ENCODE data around the gene MMP11. TPM values are rescaled to one million over a fixed set of nuclear protein-coding genes. Genes with fewer than 3 reads are reported as not detected.

MMP11 gene
- polyA plus RNA-seq, 3 donors from 2014 or later: 0.76 to 1.7 (median 1.2) TPM

- no peak overlapping the region for H3K27ac Mint-ChIP-seq
- H3K36me3 Mint-ChIP-seq: peaks cover 14 to 58% (median 31%) of the 10 kb centered on the region in 3 donors
- peaks cover 0 to 5% (median 0%) of the 10 kb centered on the region in 3 donors for H3K27me3 Mint-ChIP-seq (ENCODE audit: low read depth in 3 of 3)
- no peak for DNase-seq
- no peaks in the 10 kb centered on the region for H3K9me3 Mint-ChIP-seq
- H3K4me1 Mint-ChIP-seq: no peaks in the 10 kb centered on the region
- no peak overlapping the region for H3K4me3 Mint-ChIP-seq
Measured at GRCh38 chr22:23804781-23805291, 32.2 kb downstream of the MMP11 start.

- no peak overlapping the region for H3K4me3 Mint-ChIP-seq
- H3K36me3 Mint-ChIP-seq: peaks cover 20 to 51% (median 25%) of the 10 kb centered on the region in 3 donors
- no peaks in the 10 kb centered on the region for H3K4me1 Mint-ChIP-seq
- no peak for DNase-seq
- H3K27ac Mint-ChIP-seq: no peak overlapping the region
- no peaks in the 10 kb centered on the region for H3K9me3 Mint-ChIP-seq
- H3K27me3 Mint-ChIP-seq (ENCODE audit: low read depth in 3 of 3): peaks cover 0 to 2% (median 0%) of the 10 kb centered on the region in 3 donors
Measured at GRCh38 chr22:23806837-23807236, 34.2 kb downstream of the MMP11 start.

GRCh38 chr22:23812378-23812777 lies 39.7 kb downstream of the MMP11 start:
- DNase-seq: no peak
- Mint-ChIP-seq H3K36me3 (peaks cover 10 to 27% (median 18%) of the 10 kb centered on the region in 3 donors), H3K27ac (no peak overlapping the region)

GRCh38 chr22:23815541-23816155 lies 43.0 kb downstream of the MMP11 start:
- Mint-ChIP-seq H3K4me3 (no peak overlapping the region), H3K36me3 (peaks cover 7 to 38% (median 17%) of the 10 kb centered on the region in 3 donors), H3K27me3 (ENCODE audit: low read depth in 3 of 3) (peaks cover 0 to 3% (median 0%) of the 10 kb centered on the region in 3 donors), H3K27ac (peak overlapping the region in 1 of 6 donors; percentile 21), H3K9me3 (no peaks in the 10 kb centered on the region), H3K4me1 (no peaks in the 10 kb centered on the region)
- no peak for DNase-seq

More at GRCh38 chr22:23812378-23812777, 39.7 kb downstream of the MMP11 start:
- no peaks in the 10 kb centered on the region for H3K9me3 Mint-ChIP-seq
- H3K4me3 Mint-ChIP-seq: no peak overlapping the region
- peaks cover 0 to 3% (median 0%) of the 10 kb centered on the region in 3 donors for H3K27me3 Mint-ChIP-seq (ENCODE audit: low read depth in 3 of 3)
- no peaks in the 10 kb centered on the region for H3K4me1 Mint-ChIP-seq

- H3K9me3 Mint-ChIP-seq: no peaks in the 10 kb centered on the region
- H3K27me3 Mint-ChIP-seq (ENCODE audit: low read depth in 3 of 3): peaks cover 0 to 3% (median 0%) of the 10 kb centered on the region in 3 donors
- H3K4me1 Mint-ChIP-seq: no peaks in the 10 kb centered on the region
- DNase-seq: no peak
- H3K36me3 Mint-ChIP-seq: peaks cover 7 to 33% (median 13%) of the 10 kb centered on the region in 3 donors
- H3K27ac Mint-ChIP-seq: no peak overlapping the region
- no peak overlapping the region for H3K4me3 Mint-ChIP-seq
Measured at GRCh38 chr22:23816156-23816976, 43.7 kb downstream of the MMP11 start.

GRCh38 chr22:23817146-23817545 lies 44.5 kb downstream of the MMP11 start:
- H3K9me3 Mint-ChIP-seq: no peaks in the 10 kb centered on the region
- DNase-seq: no peak
- H3K4me1 Mint-ChIP-seq: no peaks in the 10 kb centered on the region
- H3K27ac Mint-ChIP-seq: no peak overlapping the region
- H3K4me3 Mint-ChIP-seq: no peak overlapping the region
- H3K36me3 Mint-ChIP-seq: peaks cover 7 to 33% (median 10%) of the 10 kb centered on the region in 3 donors
- H3K27me3 Mint-ChIP-seq (ENCODE audit: low read depth in 3 of 3): peaks cover 0 to 3% (median 0%) of the 10 kb centered on the region in 3 donors

- H3K27ac Mint-ChIP-seq: no peak overlapping the region
Measured at GRCh38 chr22:23818541-23818940, 45.9 kb downstream of the MMP11 start.

GRCh38 chr22:23820748-23821211 lies 48.1 kb downstream of the MMP11 start:
- no peaks in the 10 kb centered on the region for H3K9me3 Mint-ChIP-seq
- H3K4me1 Mint-ChIP-seq: no peaks in the 10 kb centered on the region
- H3K27me3 Mint-ChIP-seq (ENCODE audit: low read depth in 3 of 3): peaks cover 0 to 5% (median under 1%) of the 10 kb centered on the region in 3 donors
- peaks cover 3 to 49% (median 17%) of the 10 kb centered on the region in 3 donors for H3K36me3 Mint-ChIP-seq
- DNase-seq: no peak
- H3K27ac Mint-ChIP-seq: peak overlapping the region in 2 of 6 donors; percentile 17 to 64
- no peak overlapping the region for H3K4me3 Mint-ChIP-seq

More at GRCh38 chr22:23818541-23818940, 45.9 kb downstream of the MMP11 start:
- H3K27me3 Mint-ChIP-seq (ENCODE audit: low read depth in 3 of 3): peaks cover 0 to 3% (median 0%) of the 10 kb centered on the region in 3 donors
- no peaks in the 10 kb centered on the region for H3K9me3 Mint-ChIP-seq
- DNase-seq: no peak
- no peak overlapping the region for H3K4me3 Mint-ChIP-seq
- peaks cover 4 to 42% (median 13%) of the 10 kb centered on the region in 3 donors for H3K36me3 Mint-ChIP-seq
- H3K4me1 Mint-ChIP-seq: no peaks in the 10 kb centered on the region

- DNase-seq: no peak
- H3K4me3 Mint-ChIP-seq: no peak overlapping the region
- H3K9me3 Mint-ChIP-seq: no peaks in the 10 kb centered on the region
- H3K4me1 Mint-ChIP-seq: no peaks in the 10 kb centered on the region
- peaks cover 4 to 46% (median 16%) of the 10 kb centered on the region in 3 donors for H3K36me3 Mint-ChIP-seq
- H3K27ac Mint-ChIP-seq: peak overlapping the region in 1 of 6 donors; percentile 56
- H3K27me3 Mint-ChIP-seq (ENCODE audit: low read depth in 3 of 3): peaks cover 0 to 2% (median 2%) of the 10 kb centered on the region in 3 donors
Measured at GRCh38 chr22:23822101-23822671, 49.5 kb downstream of the MMP11 start.

GRCh38 chr22:23823331-23823791 lies 50.7 kb downstream of the MMP11 start:
- no peak for DNase-seq
- H3K9me3 Mint-ChIP-seq: no peaks in the 10 kb centered on the region
- no peak overlapping the region for H3K27ac Mint-ChIP-seq
- H3K36me3 Mint-ChIP-seq: peaks cover 3 to 40% (median 14%) of the 10 kb centered on the region in 3 donors
- no peaks in the 10 kb centered on the region for H3K4me1 Mint-ChIP-seq
- no peak overlapping the region for H3K4me3 Mint-ChIP-seq
- H3K27me3 Mint-ChIP-seq (ENCODE audit: low read depth in 3 of 3): peaks cover 0 to 6% (median 2%) of the 10 kb centered on the region in 3 donors

GRCh38 chr22:23824476-23825245 lies 52.0 kb downstream of the MMP11 start:
- H3K27me3 Mint-ChIP-seq (ENCODE audit: low read depth in 3 of 3): peaks cover 0 to 8% (median 2%) of the 10 kb centered on the region in 3 donors
- H3K4me1 Mint-ChIP-seq: peaks cover 0 to 2% of the 10 kb centered on the region in 2 donors
- H3K27ac Mint-ChIP-seq: no peak overlapping the region
- H3K9me3 Mint-ChIP-seq: no peaks in the 10 kb centered on the region
- H3K36me3 Mint-ChIP-seq: peaks cover 3 to 39% (median 14%) of the 10 kb centered on the region in 3 donors
- no peak overlapping the region for H3K4me3 Mint-ChIP-seq
- DNase-seq: no peak

- Mint-ChIP-seq H3K9me3 (no peaks in the 10 kb centered on the region), H3K36me3 (peaks cover 3 to 38% (median 16%) of the 10 kb centered on the region in 3 donors), H3K4me1 (peaks cover 0 to 9% of the 10 kb centered on the region in 2 donors), H3K27ac (peak overlapping the region in 1 of 6 donors; percentile 34), H3K27me3 (ENCODE audit: low read depth in 3 of 3) (peaks cover 0 to 8% (median 2%) of the 10 kb centered on the region in 3 donors), H3K4me3 (no peak overlapping the region)
- no peak for DNase-seq
Measured at GRCh38 chr22:23825246-23825905, 52.7 kb downstream of the MMP11 start.
